Measurements from ENCODE around the gene RRBP1. TPM values are rescaled to one million over a fixed set of nuclear protein-coding genes. Genes with fewer than 3 reads are reported as not detected.

The RRBP1 gene
- total RNA-seq, 2 experiments from 2014 or later = 26.4 to 27.2 TPM

DNA sequence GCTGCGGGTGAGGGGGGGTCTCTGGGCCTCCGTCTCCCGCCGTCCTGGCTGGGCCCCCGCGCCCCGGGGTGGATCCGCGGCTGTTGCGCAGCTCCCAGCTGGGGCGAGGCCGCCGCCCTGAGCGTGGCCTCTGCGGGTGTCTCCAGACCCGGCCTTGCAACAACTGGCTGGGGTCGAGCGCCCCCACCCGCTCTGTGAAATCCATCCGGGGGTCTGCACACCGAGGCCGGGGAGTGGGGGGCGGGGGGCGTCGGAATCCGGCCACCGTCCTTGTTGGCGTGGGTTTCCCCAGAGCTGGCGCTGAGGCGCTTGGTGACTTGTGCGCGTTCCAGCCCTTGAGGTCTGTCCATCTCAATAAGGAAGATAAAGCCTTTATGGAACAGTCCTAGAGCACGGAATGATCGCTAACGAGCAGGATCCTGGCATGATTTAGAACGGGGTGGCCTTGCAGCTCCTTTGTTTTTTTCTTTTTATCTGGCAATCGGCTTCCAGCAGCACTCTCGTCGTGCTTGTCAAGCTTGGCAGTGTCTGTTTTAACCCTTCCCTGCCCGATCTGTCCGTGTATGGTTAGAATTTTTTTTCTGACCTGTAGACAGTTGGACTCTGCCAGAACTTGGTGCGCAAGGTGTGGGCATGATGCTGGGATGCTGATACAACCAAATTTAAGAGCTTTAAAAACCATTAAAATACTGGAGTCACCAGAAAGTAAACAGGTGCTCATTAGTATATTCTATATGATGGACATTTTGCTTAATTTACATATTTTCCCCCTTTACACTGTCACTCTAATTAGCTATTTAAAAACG lies 111.5 kb downstream of the RRBP1 start:
- intact Hi-C loops (cut with DNase I, micrococcal nuclease) = loop anchor here in 1 of 2 experiments (1.0 kb wide), 1 partner anchor 111 kb away; no protein-coding TSS in a partner anchor
- ATAC-seq (ENCODE audit: poor library complexity) = peak; percentile 37
- peaks cover 30% of the 10 kb centered on the region for H3K36me3 Mint-ChIP-seq (ENCODE audit: low read depth)
- POLR2A ChIA-PET = interaction anchor here (0.8 to 3.3 kb wide), 15 partner anchors 24 to 937 kb away, joined by 3 to 42 read pairs (median 5); partner anchors contain the start of genes BFSP1, MGME1, RRBP1 and SEC23B
- peaks cover 3% of the 10 kb centered on the region for H3K9me3 Mint-ChIP-seq
- H3K4me3 Mint-ChIP-seq = peak overlapping the region; percentile 94
- Histone ChIP-seq H3K36me3 (ENCODE audit: insufficient read depth, low read length) (no peaks in the 10 kb centered on the region), H3K4me3 (ENCODE audit: low read length) (peak overlapping the region; percentile 85), H3K27me3 (ENCODE audit: control insufficient read depth in 1 of 2, insufficient read depth in 2 of 2, low read length in 2 of 2) (no peaks in the 10 kb centered on the region), H3K9me3 (ENCODE audit: control insufficient read depth in 1 of 2, insufficient read depth in 1 of 2, low read length in 2 of 2) (peaks cover 0 to 5% of the 10 kb centered on the region in 2 experiments), H3K4me1 (ENCODE audit: insufficient read depth, low read length) (peaks cover 17% of the 10 kb centered on the region), H3K27ac (ENCODE audit: low read depth in 1 of 2, low read length in 2 of 2) (peak overlapping the region in 1 of 2 donors; percentile 53)
- H3K4me1 Mint-ChIP-seq (ENCODE audit: low read depth) = peaks cover 34% of the 10 kb centered on the region
- no peak for TF ChIP-seq CTCF (IDR thresholded peaks at IDR 0.05)
- CTCF ChIA-PET = interaction anchor here (0.9 to 2.1 kb wide), 5 partner anchors 9 to 112 kb away, joined by 3 to 15 read pairs (median 4); partner anchors contain the start of gene RRBP1
- peak overlapping the region; percentile 72 for H3K27ac Mint-ChIP-seq
- peak in 7 of 14 experiments; percentile 4 to 52 (median 11) for DNase-seq
- no peaks in the 10 kb centered on the region for H3K27me3 Mint-ChIP-seq

DNA sequence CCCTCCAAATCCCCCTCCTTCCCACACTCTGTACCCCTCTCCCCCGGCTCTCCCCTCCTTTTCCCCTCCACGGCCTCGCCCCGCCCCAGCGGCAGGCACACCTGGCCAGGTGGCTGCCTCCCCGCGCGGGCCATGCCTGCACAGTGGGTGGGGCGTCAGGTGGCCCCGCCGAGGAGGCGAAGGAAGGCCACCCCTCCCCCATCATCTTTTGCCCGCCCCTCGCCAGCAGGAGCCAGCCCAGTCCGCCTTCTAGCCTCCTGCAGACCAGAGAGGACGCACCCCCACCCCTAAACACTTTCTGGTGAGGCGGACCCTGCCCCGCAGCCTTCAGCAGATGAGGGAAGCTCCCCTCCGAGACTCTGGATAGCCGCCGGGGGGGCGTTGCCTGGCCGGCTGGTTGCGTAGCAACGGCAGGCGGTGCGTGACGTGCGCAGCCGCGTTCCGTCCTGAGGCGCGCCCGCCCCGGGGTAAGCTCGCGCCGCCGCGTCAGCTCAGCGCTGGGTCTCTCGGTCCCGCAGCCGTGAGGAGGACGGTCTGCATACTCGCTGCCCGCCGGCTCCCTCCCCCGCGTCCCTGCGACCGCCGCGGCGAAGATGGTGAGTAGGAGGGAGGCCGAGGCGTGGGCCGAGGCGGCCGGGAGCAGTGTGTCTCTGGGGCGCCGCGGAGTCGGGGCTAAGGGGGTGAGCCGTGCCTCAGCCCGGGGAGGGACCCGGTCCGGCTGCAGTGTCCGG lies 112.3 kb downstream of the RRBP1 start, which contains the start of gene DSTN:
Gene DSTN (plus strand): TSS at position 460 of the 731 bp plus-strand sequence. CDS start 134 bp downstream, at position 594.
- peak within 1 kb of the TSS; percentile 72 for H3K27ac Mint-ChIP-seq
- H3K4me1 Mint-ChIP-seq (ENCODE audit: low read depth) = peaks cover 34% of the 10 kb centered on the region
- H3K27ac ChIP-seq (ENCODE audit: low read depth in 1 of 2, low read length in 2 of 2) = peak within 1 kb of the TSS; percentile 53 to 55
- H3K27me3 ChIP-seq (ENCODE audit: control insufficient read depth in 1 of 2, insufficient read depth in 2 of 2, low read length in 2 of 2) = no peaks in the 10 kb centered on the region
- peaks cover 17% of the 10 kb centered on the region for H3K4me1 ChIP-seq (ENCODE audit: insufficient read depth, low read length)
- peak within 1 kb of the TSS; percentile 96 for H3K4me3 Mint-ChIP-seq
- H3K36me3 ChIP-seq (ENCODE audit: insufficient read depth, low read length) = no peaks in the 10 kb centered on the region
- DNase-seq (peak; percentile 75 to 95 (median 82)), ATAC-seq (ENCODE audit: poor library complexity) (peak; percentile 87)
- no peak for TF ChIP-seq CTCF (IDR thresholded peaks at IDR 0.05)
- H3K4me3 ChIP-seq (ENCODE audit: low read length) = peak within 1 kb of the TSS; percentile 85
- peaks cover 0 to 5% of the 10 kb centered on the region in 2 experiments for H3K9me3 ChIP-seq (ENCODE audit: control insufficient read depth in 1 of 2, insufficient read depth in 1 of 2, low read length in 2 of 2)
- intact Hi-C loops (cut with DNase I, micrococcal nuclease) = loop anchor here (1.0 to 10.0 kb wide), 7 partner anchors 41 to 1225 kb away; partner anchors contain the start of genes KAT14 (in 1 of the 2), PET117 (in 1 of the 2) and ZNF133 (in 1 of the 2)
- H3K9me3 Mint-ChIP-seq = peaks cover 3% of the 10 kb centered on the region
- no peaks in the 10 kb centered on the region for H3K27me3 Mint-ChIP-seq
- POLR2A ChIA-PET = interaction anchor here (0.8 to 3.3 kb wide), 14 partner anchors 25 to 937 kb away, joined by 3 to 42 read pairs (median 6); partner anchors contain the start of genes BFSP1, DZANK1, MGME1 and POLR3F
- H3K36me3 Mint-ChIP-seq (ENCODE audit: low read depth) = peaks cover 30% of the 10 kb centered on the region
- CTCF ChIA-PET = interaction anchor here (0.7 to 2.1 kb wide), 5 partner anchors 14 to 113 kb away, joined by 3 to 15 read pairs (median 4); partner anchors contain the start of genes BFSP1 and RRBP1
